MCF 10A (cell line): Measurements from ENCODE around the gene CSTPP1. TPM values are rescaled to one million over a fixed set of nuclear protein-coding genes. Genes with fewer than 3 reads are reported as not detected.

ENCODE experiments used
- BruUV-seq: library from RNA; stranded (reverse); fragments of 400-500 nt; replicated peaks from 2 replicates; lab custom pipeline; 2021; lab: Mats Ljungman, UMichigan
- CTCF ChIA-PET: fragments of 300-600 bp; sonication (Branson Sonifier 250); formaldehyde crosslinking; extraction: SDS; loops from one replicate; lab custom pipeline; 2021; ENCODE audit warnings: antibody characterized with exemption, inconsistent platforms; lab: Yijun Ruan, JAX
- POLR2A ChIA-PET: fragments of 300-600, 350-650 bp; sonication (Branson Sonifier 250); formaldehyde crosslinking; extraction: SDS; loops from one replicate; lab custom pipeline; 2020; ENCODE audit warnings: antibody characterized with exemption, inconsistent platforms; lab: Yijun Ruan, JAX
- DNase-seq: peaks from one replicate; pipeline ENCODE4 v3.0.0-alpha.2; 2018; ENCODE audit not compliant: unreplicated experiment
- H3K27ac Mint-ChIP-seq: one replicate; pipeline ENCODE4 v1.8.0; 2022; ENCODE audit warnings: mild to moderate bottlenecking, low read depth, mixed read lengths; ENCODE audit not compliant: unreplicated experiment
- H3K27me3 Mint-ChIP-seq: one replicate; pipeline ENCODE4 v1.8.0; 2022; ENCODE audit warnings: mixed read lengths; ENCODE audit not compliant: insufficient read depth, unreplicated experiment
- H3K36me3 Mint-ChIP-seq: one replicate; pipeline ENCODE4 v1.8.0; 2022; ENCODE audit warnings: mild to moderate bottlenecking, moderate library complexity, mixed read lengths; ENCODE audit not compliant: insufficient read depth, unreplicated experiment
- H3K4me1 Mint-ChIP-seq: one replicate; pipeline ENCODE4 v1.8.0; 2022; ENCODE audit warnings: mixed read lengths; ENCODE audit not compliant: insufficient read depth, unreplicated experiment
- H3K4me3 Mint-ChIP-seq: one replicate; pipeline ENCODE4 v1.8.0; 2022; ENCODE audit warnings: mild to moderate bottlenecking, moderate library complexity, mixed read lengths; ENCODE audit not compliant: unreplicated experiment
- H3K9me3 Mint-ChIP-seq: one replicate; pipeline ENCODE4 v1.8.0; 2022; ENCODE audit warnings: mixed read lengths; ENCODE audit not compliant: unreplicated experiment
- CTCF ChIP-seq: fragments of 200-600 bp; IDR thresholded peaks from one replicate; pipeline ENCODE4 v1.8.0; 2022; ENCODE audit warnings: antibody characterized with exemption, mild to moderate bottlenecking; ENCODE audit not compliant: unreplicated experiment
- intact Hi-C: fragments of 100-400 bp; cut with micrococcal nuclease; formaldehyde crosslinking; loops from 2 replicates; pipeline ENCODE4 v1.14.1; 2022
- total RNA-seq: library from RNA; stranded (reverse); gene quantifications from 2 replicates; pipeline ENCODE4 v1.2.3, GENCODE V29; 2022

CSTPP1 gene
- total RNA-seq, 1 experiment from 2014 or later = 19.2 TPM

- no peak for TF ChIP-seq CTCF
- Mint-ChIP-seq H3K4me1 (peaks cover 22% of the 10 kb centered on the region), H3K36me3 (no peaks in the 10 kb centered on the region), H3K9me3 (no peaks in the 10 kb centered on the region), H3K4me3 (no peak overlapping the region), H3K27me3 (no peaks in the 10 kb centered on the region), H3K27ac (no peak overlapping the region)
- DNase-seq = no peak
- no TSS peak for BruUV-seq
- ChIA-PET POLR2A (interaction anchor here (1.1 to 1.7 kb wide), 2 partner anchors 15 to 16 kb away, joined by 3 to 6 read pairs; no protein-coding TSS in a partner anchor), CTCF (interaction anchor here (0.6 to 1.1 kb wide), 4 partner anchors 76 to 507 kb away, joined by 3 to 4 read pairs (median 4); no protein-coding TSS in a partner anchor)
- intact Hi-C loops = no loop called here
Observed at GRCh38 chr11:47005441-47005840, 68.9 kb downstream of the CSTPP1 start.

DNA sequence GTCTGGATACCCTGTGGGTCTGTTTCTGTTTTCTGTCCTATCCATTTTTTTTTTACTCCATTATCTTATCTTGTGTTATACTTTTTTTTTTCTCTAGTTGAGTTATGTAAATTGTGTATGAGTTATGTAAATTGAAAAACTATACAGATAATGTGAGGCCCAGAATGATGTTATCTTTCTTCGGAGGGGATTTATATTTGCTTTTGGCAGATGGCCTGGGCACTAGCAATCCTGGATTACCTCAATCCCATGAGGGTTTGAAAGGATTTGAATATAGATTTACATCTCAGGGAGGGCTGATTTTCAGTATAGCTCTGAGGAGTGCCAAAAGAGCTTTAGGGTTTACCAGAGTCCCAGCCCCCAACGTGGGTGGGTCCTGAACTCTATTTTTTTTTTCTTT, 71.0 kb downstream of the CSTPP1 start:
- no TSS peak for BruUV-seq
- intact Hi-C loops = no loop called here
- no peak for TF ChIP-seq CTCF

DNA sequence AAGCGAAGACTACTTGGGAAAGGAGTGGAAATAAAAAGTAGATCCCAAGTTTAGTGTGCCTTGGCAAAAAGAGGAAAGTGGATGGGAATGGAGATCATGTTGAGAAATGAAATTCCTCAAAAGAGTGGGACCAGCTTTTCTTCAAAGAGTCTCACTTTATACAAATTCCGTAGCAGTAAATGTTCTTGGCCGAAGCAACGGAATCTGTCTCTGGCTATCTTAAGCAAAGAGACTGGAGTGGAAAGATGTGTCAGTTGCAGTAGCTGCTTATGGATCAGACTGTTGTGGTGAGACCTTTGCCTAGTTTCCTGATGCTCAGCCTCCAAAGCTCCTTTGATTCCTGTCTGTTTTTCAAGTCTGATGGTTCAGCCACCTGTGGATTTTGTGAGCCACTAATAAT, 73.6 kb downstream of the CSTPP1 start:
- no peak for TF ChIP-seq CTCF
- no TSS peak for BruUV-seq

More for the DNA sequence above, 71.0 kb downstream of the CSTPP1 start:
- Mint-ChIP-seq H3K4me3 (no peak overlapping the region), H3K36me3 (no peaks in the 10 kb centered on the region), H3K27me3 (no peaks in the 10 kb centered on the region), H3K9me3 (no peaks in the 10 kb centered on the region), H3K27ac (no peak overlapping the region), H3K4me1 (peaks cover 22% of the 10 kb centered on the region)
- no peak for DNase-seq
- CTCF ChIA-PET = no interaction called here
- POLR2A ChIA-PET = interaction anchor here (0.7 kb wide), 1 partner anchor 23 kb away, joined by 3 read pairs; no protein-coding TSS in a partner anchor

GRCh38 chr11:47014097-47014496, 77.5 kb downstream of the CSTPP1 start:
- no TSS peak for BruUV-seq
- no peak overlapping the region for H3K27ac Mint-ChIP-seq
- DNase-seq = no peak
- H3K27me3 Mint-ChIP-seq = no peaks in the 10 kb centered on the region
- H3K4me3 Mint-ChIP-seq = no peak overlapping the region
- POLR2A ChIA-PET = no interaction called here
- H3K36me3 Mint-ChIP-seq = no peaks in the 10 kb centered on the region
- no peaks in the 10 kb centered on the region for H3K9me3 Mint-ChIP-seq
- no peaks in the 10 kb centered on the region for H3K4me1 Mint-ChIP-seq
- TF ChIP-seq CTCF = no peak
- CTCF ChIA-PET = interaction anchor here (0.7 kb wide), 1 partner anchor 13 kb away, joined by 3 read pairs; no protein-coding TSS in a partner anchor
- intact Hi-C loops = no loop called here

More for the DNA sequence above, 73.6 kb downstream of the CSTPP1 start:
- Mint-ChIP-seq H3K27me3 (no peaks in the 10 kb centered on the region), H3K4me3 (no peak overlapping the region), H3K4me1 (peaks cover 3% of the 10 kb centered on the region), H3K27ac (no peak overlapping the region), H3K36me3 (no peaks in the 10 kb centered on the region), H3K9me3 (no peaks in the 10 kb centered on the region)
- intact Hi-C loops = no loop called here
- DNase-seq = no peak
- ChIA-PET POLR2A (no interaction called here), CTCF (interaction anchor here (0.6 to 1.0 kb wide), 2 partner anchors 10 to 119 kb away, joined by 4 read pairs; no protein-coding TSS in a partner anchor)
